BJ (cell line): ENCODE results near the gene MFAP1. TPM values are rescaled to one million over a fixed set of nuclear protein-coding genes. Genes with fewer than 3 reads are reported as not detected.
"Not testable (repeated sequence)": the region's sequence is repeated elsewhere in the genome, so short reads cannot be mapped to it uniquely, and the experiment has no call there.

Source experiments
- CTCF ChIA-PET: fragments of 350-600 bp; formaldehyde crosslinking; extraction: SDS; loops from one replicate; lab custom pipeline; 2021; ENCODE audit warnings: antibody characterized with exemption, inconsistent platforms; lab: Yijun Ruan, JAX
- POLR2A ChIA-PET: fragments of 300-600 bp; sonication (Branson Sonifier 250); formaldehyde crosslinking; extraction: SDS; loops from one replicate; lab custom pipeline; 2021; ENCODE audit warnings: antibody characterized with exemption; lab: Charles Lee
- DNase-seq: peaks from one replicate; pipeline ENCODE4 v3.0.0-alpha.2; 2011; ENCODE audit warnings: low read depth
- H3K27me3 ChIP-seq: 2 replicates; pipeline ENCODE4 v1.6.0; 2011; ENCODE audit warnings: low read length; ENCODE audit not compliant: control insufficient read depth, insufficient read depth
- H3K36me3 ChIP-seq: 2 replicates; pipeline ENCODE4 v1.5.1; 2011; ENCODE audit warnings: low read length; ENCODE audit not compliant: control insufficient read depth, insufficient read depth
- H3K4me3 ChIP-seq: 2 replicates; pipeline ENCODE4 v1.5.1; 2011; ENCODE audit warnings: low read depth, mild to moderate bottlenecking, control low read depth, low read length
- CTCF ChIP-seq: IDR thresholded peaks from 2 replicates; pipeline ENCODE4 v1.5.1; 2011; ENCODE audit warnings: low read depth, mild to moderate bottlenecking, control low read depth, inconsistent platforms, low read length, moderate library complexity; ENCODE audit not compliant: insufficient read depth
- polyA plus RNA-seq: library from polyadenylated mRNA; depleted of rRNA; stranded (reverse); fragments of >200 nt; gene quantifications from 2 replicates; pipeline ENCODE4 v1.2.3, GENCODE V29; 2011

MFAP1 gene
- polyA plus RNA-seq, 1 experiment, result 13.1 TPM

- no peaks in the 10 kb centered on the region for H3K36me3 ChIP-seq
- TF ChIP-seq CTCF, result no peak
- ChIA-PET POLR2A (no interaction called here), CTCF (no interaction called here)
- DNase-seq, result peak; percentile 21
- no peaks in the 10 kb centered on the region for H3K27me3 ChIP-seq
- H3K4me3 ChIP-seq, result peak within 1 kb of the TSS; percentile 52
These were observed 2.2 kb upstream of the MFAP1 start, which contains the start of gene WDR76 for GRCh38 chr15:43826508-43827341. Gene WDR76, plus strand, starts transcription at chr15:43827002. Its CDS starts 31 bp downstream, at chr15:43827033.

GRCh38 chr15:43826029-43826507, 1.6 kb upstream of the MFAP1 start:
- TF ChIP-seq CTCF, result no peak
- Histone ChIP-seq H3K4me3 (peak overlapping the region; percentile 52), H3K36me3 (no peaks in the 10 kb centered on the region), H3K27me3 (no peaks in the 10 kb centered on the region)
- no peak for DNase-seq
- ChIA-PET CTCF (no interaction called here), POLR2A (no interaction called here)

- H3K36me3 ChIP-seq, H3K4me3 ChIP-seq, DNase-seq, H3K27me3 ChIP-seq, CTCF ChIA-PET: not testable (repeated sequence)
- POLR2A ChIA-PET, result interaction anchor here (0.9 kb wide), 1 partner anchor 25 kb away, joined by 3 read pairs; the partner anchor contains the start of gene HYPK
These were observed 815 bp upstream of the MFAP1 start for GRCh38 chr15:43825305-43825704.

- no peaks in the 10 kb centered on the region for H3K27me3 ChIP-seq
- no peak overlapping the region for H3K4me3 ChIP-seq
- ChIA-PET POLR2A (no interaction called here), CTCF (interaction anchor here (0.8 to 1.9 kb wide), 2 partner anchors 21 to 44 kb away, joined by 3 to 4 read pairs; partner anchors contain the start of genes ELL3 and HYPK)
- H3K36me3 ChIP-seq, result no peaks in the 10 kb centered on the region; the same call in none of the 2 replicates
- TF ChIP-seq CTCF, result no peak
- no peak for DNase-seq
These were observed 3.0 kb downstream of the MFAP1 start for GRCh38 chr15:43821505-43821904.

GRCh38 chr15:43815064-43815463, 9.4 kb downstream of the MFAP1 start:
- DNase-seq, POLR2A ChIA-PET, H3K27me3 ChIP-seq, CTCF ChIA-PET, H3K4me3 ChIP-seq: not testable (repeated sequence)
- peaks cover 20% of the 10 kb centered on the region for H3K36me3 ChIP-seq

GRCh38 chr15:43808960-43809678, 15.4 kb downstream of the MFAP1 start:
- peaks cover 27% of the 10 kb centered on the region for H3K36me3 ChIP-seq
- POLR2A ChIA-PET, result no interaction called here
- DNase-seq, result no peak
- CTCF ChIA-PET, result interaction anchor here (1.3 kb wide), 1 partner anchor 8 kb away, joined by 3 read pairs; no protein-coding TSS in a partner anchor
- no peaks in the 10 kb centered on the region for H3K27me3 ChIP-seq
- no peak for TF ChIP-seq CTCF
- no peak overlapping the region for H3K4me3 ChIP-seq
